ENCODE data around the gene GRID1. TPM values are rescaled to one million over a fixed set of nuclear protein-coding genes. Genes with fewer than 3 reads are reported as not detected.

GRID1 gene
- total RNA-seq, 1 donor from 2014 or later: 7.1 TPM

GRCh38 chr10:86312701-86313270 lies 53.8 kb downstream of the GRID1 start:
- intact Hi-C loops (cut with DNase I): no loop called here
- TF ChIP-seq POLR2AphosphoS5 (IDR thresholded peaks at IDR 0.05; ENCODE audit: insufficient read depth in 1 of 2, low read depth in 1 of 2): no peak
- TF ChIP-seq CTCF (IDR thresholded peaks at IDR 0.05): no peak
- no peak for TF ChIP-seq POLR2A (IDR thresholded peaks at IDR 0.05)
- no peak overlapping the region for H3K4me3 ChIP-seq
- DNase-seq (ENCODE audit: extremely low spot score in 2 of 2): no peak
- no peaks in the 10 kb centered on the region for H3K4me1 ChIP-seq
- no peaks in the 10 kb centered on the region for H3K27me3 ChIP-seq
- H3K27ac ChIP-seq: no peak overlapping the region
- H3K9me3 ChIP-seq: no peaks in the 10 kb centered on the region
- H3K36me3 ChIP-seq: no peaks in the 10 kb centered on the region

GRCh38 chr10:86311906-86312305 lies 54.7 kb downstream of the GRID1 start:
- no peak overlapping the region for H3K27ac ChIP-seq

GRCh38 chr10:86311190-86311589 lies 55.4 kb downstream of the GRID1 start:
- Histone ChIP-seq H3K4me3 (no peak overlapping the region), H3K36me3 (no peaks in the 10 kb centered on the region), H3K9me3 (no peaks in the 10 kb centered on the region), H3K27ac (no peak overlapping the region), H3K27me3 (no peaks in the 10 kb centered on the region), H3K4me1 (no peaks in the 10 kb centered on the region)
- no peak for DNase-seq (ENCODE audit: extremely low spot score in 2 of 2)
- no peak for TF ChIP-seq CTCF (IDR thresholded peaks at IDR 0.05)
- TF ChIP-seq POLR2AphosphoS5 (IDR thresholded peaks at IDR 0.05; ENCODE audit: insufficient read depth in 1 of 2, low read depth in 1 of 2): no peak
- intact Hi-C loops (cut with DNase I): no loop called here

More at GRCh38 chr10:86311906-86312305, 54.7 kb downstream of the GRID1 start:
- intact Hi-C loops (cut with DNase I): no loop called here
- DNase-seq (ENCODE audit: extremely low spot score in 2 of 2): no peak
- no peak for TF ChIP-seq POLR2A (IDR thresholded peaks at IDR 0.05)
- no peak for TF ChIP-seq CTCF (IDR thresholded peaks at IDR 0.05)
- TF ChIP-seq POLR2AphosphoS5 (IDR thresholded peaks at IDR 0.05; ENCODE audit: insufficient read depth in 1 of 2, low read depth in 1 of 2): no peak
- no peaks in the 10 kb centered on the region for H3K9me3 ChIP-seq
- H3K36me3 ChIP-seq: no peaks in the 10 kb centered on the region
- no peak overlapping the region for H3K4me3 ChIP-seq
- H3K4me1 ChIP-seq: no peaks in the 10 kb centered on the region
- no peaks in the 10 kb centered on the region for H3K27me3 ChIP-seq

GRCh38 chr10:86310702-86311101 lies 55.9 kb downstream of the GRID1 start:
- intact Hi-C loops (cut with DNase I): no loop called here
- Histone ChIP-seq H3K9me3 (no peaks in the 10 kb centered on the region), H3K27me3 (no peaks in the 10 kb centered on the region), H3K27ac (no peak overlapping the region), H3K4me3 (no peak overlapping the region), H3K4me1 (no peaks in the 10 kb centered on the region), H3K36me3 (no peaks in the 10 kb centered on the region)
- DNase-seq (ENCODE audit: extremely low spot score in 2 of 2): no peak
- no peak for TF ChIP-seq CTCF (IDR thresholded peaks at IDR 0.05)
- no peak for TF ChIP-seq POLR2AphosphoS5 (IDR thresholded peaks at IDR 0.05; ENCODE audit: insufficient read depth in 1 of 2, low read depth in 1 of 2)
- no peak for TF ChIP-seq POLR2A (IDR thresholded peaks at IDR 0.05)

GRCh38 chr10:86310291-86310690 lies 56.3 kb downstream of the GRID1 start:
- H3K4me1 ChIP-seq: no peaks in the 10 kb centered on the region
- H3K36me3 ChIP-seq: no peaks in the 10 kb centered on the region
- TF ChIP-seq CTCF (IDR thresholded peaks at IDR 0.05): no peak
- no peak overlapping the region for H3K4me3 ChIP-seq
- intact Hi-C loops (cut with DNase I): no loop called here
- no peak for DNase-seq (ENCODE audit: extremely low spot score in 2 of 2)
- H3K27me3 ChIP-seq: no peaks in the 10 kb centered on the region
- H3K27ac ChIP-seq: no peak overlapping the region
- no peaks in the 10 kb centered on the region for H3K9me3 ChIP-seq
